Loucy (cell line): ENCODE data around the gene SLC12A1.

Experiments
- CTCF ChIP-seq: fragments of 200-600 bp; sonication (generic); conservative IDR thresholded peaks from 2 replicates; pipeline ENCODE4 v1.5.1; 2014; ENCODE audit warnings: mild to moderate bottlenecking, antibody characterized with exemption, low read length
- EZH2phosphoT487 ChIP-seq: fragments of 200-600 bp; IDR thresholded peaks from 2 replicates; pipeline ENCODE4 v1.6.1; 2018; ENCODE audit warnings: antibody characterized with exemption, mild to moderate bottlenecking, moderate library complexity, borderline replicate concordance

DNA sequence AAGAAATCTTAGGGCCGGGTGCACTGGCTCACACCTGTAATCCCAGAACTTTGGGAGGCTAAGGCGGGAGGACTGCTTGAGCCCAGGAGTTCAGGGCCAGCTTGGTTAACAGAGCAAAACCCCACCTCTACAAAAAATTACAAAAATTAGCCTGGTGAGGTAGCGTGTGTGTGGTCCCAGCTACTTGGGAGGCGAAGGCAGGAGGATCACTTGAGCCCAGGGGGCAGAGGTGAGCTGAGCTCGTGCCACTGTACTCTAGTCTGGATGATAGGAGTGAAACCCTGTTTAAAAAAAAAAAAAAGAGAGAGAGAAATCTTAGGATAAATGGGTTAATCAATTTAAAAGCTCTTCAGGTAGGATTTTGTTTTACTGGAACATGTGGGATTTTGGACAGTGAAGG is 93.9 kb downstream of the SLC12A1 start:
- TF ChIP-seq CTCF = no peak
- TF ChIP-seq EZH2phosphoT487 = no peak
